ENCODE data around the gene TNFRSF19.

Gene TNFRSF19

DNA sequence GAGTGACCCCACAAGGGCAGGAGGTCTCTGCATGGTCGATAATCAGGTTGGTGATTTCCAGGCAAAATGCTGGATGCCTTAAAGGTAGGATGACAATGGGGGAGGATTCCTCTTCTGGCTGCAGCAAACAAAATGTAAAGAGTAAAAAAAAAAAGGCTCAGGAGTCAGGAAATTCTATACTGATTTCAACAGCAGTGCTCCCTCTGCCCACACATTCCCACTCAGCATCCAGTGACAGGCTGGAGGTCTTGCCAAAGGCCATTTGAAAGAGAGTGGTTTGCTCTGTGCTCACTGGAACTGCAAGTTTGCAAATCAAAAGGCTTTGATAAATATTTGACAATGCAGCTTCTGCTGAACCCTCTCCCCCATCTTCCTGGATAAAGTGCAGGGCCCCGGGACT lies 135.4 kb downstream of the TNFRSF19 start:
- Histone ChIP-seq H4K20me1 (no peaks in the 10 kb centered on the region), H3K4me3 (no peak overlapping the region), H3K9ac (no peak overlapping the region), H3K36me3 (no peaks in the 10 kb centered on the region), H3K9me3 (replicated peaks in 1 of 11) (no peaks in the 10 kb centered on the region), H3K4me2 (no peak overlapping the region), H3K27ac (no peak overlapping the region), H3K27me3 (no peaks in the 10 kb centered on the region), H3K4me1 (peaks cover 0 to 15% (median 8%) of the 10 kb centered on the region in 10 experiments; a peak in 14 of 20 replicates)
- TF ChIP-seq Cebpa-rat (IDR thresholded peaks at IDR 0.05), result no peak

DNA sequence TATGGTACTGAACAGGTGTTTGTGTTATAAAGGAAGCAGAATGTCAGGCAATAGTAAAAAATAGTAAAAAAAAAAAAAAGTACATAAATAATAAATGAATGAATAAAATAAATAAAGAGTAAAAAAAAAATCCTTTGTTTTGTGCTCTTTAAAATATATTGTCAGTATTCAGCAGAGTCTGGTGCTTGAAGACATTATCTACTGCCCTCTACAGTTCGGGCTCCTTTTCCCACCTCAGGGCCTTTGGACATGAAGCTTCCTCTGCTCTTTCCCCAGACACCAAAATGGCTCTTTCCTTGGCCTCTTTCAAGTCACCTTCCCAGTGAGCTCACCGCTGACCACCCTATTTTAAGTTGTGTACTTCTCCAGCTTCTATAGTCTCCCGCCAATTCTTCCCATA lies 137.5 kb downstream of the TNFRSF19 start:
- H3K4me3 ChIP-seq, result no peak overlapping the region
- H3K9ac ChIP-seq, result no peak overlapping the region
- H3K27me3 ChIP-seq, result no peaks in the 10 kb centered on the region
- H3K4me2 ChIP-seq, result no peak overlapping the region
- TF ChIP-seq Cebpa-rat (IDR thresholded peaks at IDR 0.05), result no peak
- no peaks in the 10 kb centered on the region for H4K20me1 ChIP-seq
- peaks cover 0 to 4% (median 0%) of the 10 kb centered on the region in 10 experiments; a peak in 3 of 20 replicates for H3K4me1 ChIP-seq
- H3K36me3 ChIP-seq, result no peaks in the 10 kb centered on the region
- H3K9me3 ChIP-seq (replicated peaks in 1 of 11), result peaks cover 0 to 4% (median 0%) of the 10 kb centered on the region in 11 experiments; a peak in 1 of 22 replicates
- no peak overlapping the region for H3K27ac ChIP-seq

DNA sequence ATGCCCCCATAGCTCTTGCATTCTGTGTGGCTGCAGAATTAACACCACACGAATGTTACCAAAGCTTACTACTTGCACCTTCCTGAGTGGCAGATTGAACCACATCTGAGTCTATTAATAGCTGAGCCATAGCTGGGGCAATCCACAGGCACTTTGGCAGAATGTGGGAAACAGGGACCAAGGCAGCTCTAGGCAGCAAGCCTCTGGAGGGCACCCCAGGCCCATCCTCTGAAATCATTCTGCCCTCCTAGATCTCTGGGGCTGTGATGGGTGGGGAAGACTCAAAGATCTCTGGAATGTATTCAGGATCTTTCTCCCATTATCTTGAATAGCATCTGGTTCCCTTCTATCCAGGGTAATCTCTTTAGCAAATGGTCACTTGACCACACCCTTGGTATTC lies 139.3 kb downstream of the TNFRSF19 start:
- no peaks in the 10 kb centered on the region for H4K20me1 ChIP-seq

DNA sequence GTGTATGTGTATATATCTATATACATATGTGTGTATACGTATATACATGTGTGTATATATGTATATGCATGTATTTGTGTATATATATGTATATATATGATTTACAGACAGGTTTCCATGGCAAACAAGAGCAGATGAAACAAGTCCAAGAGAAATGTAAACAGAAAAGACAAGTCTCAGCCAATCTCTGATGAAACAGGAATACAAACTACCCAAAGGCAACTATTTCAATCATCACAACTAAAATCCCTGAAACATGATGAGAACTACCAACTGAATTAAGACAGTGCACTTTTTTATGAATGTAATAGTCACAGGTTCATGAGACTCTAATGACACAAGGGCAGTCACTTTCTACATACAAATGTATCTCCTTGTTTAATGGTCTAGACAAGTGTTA lies 140.2 kb downstream of the TNFRSF19 start:
- H3K4me3 ChIP-seq, result no peak overlapping the region
- H4K20me1 ChIP-seq, result no peaks in the 10 kb centered on the region
- H3K9me3 ChIP-seq (replicated peaks in 1 of 11), result peaks cover 0 to 21% (median 11%) of the 10 kb centered on the region in 11 experiments; a peak in 14 of 22 replicates
- H3K4me2 ChIP-seq, result no peak overlapping the region
- TF ChIP-seq Cebpa-rat (IDR thresholded peaks at IDR 0.05), result no peak
- no peak overlapping the region for H3K9ac ChIP-seq
- no peaks in the 10 kb centered on the region for H3K27me3 ChIP-seq
- H3K27ac ChIP-seq, result no peak overlapping the region
- peaks cover 0 to 3% (median 0%) of the 10 kb centered on the region in 10 experiments; a peak in 2 of 20 replicates for H3K4me1 ChIP-seq
- no peaks in the 10 kb centered on the region for H3K36me3 ChIP-seq

More for the DNA sequence above, 139.3 kb downstream of the TNFRSF19 start:
- no peak for TF ChIP-seq Cebpa-rat (IDR thresholded peaks at IDR 0.05)
- Histone ChIP-seq H3K4me1 (peaks cover 0 to 4% (median 0%) of the 10 kb centered on the region in 10 experiments; a peak in 4 of 20 replicates), H3K4me2 (no peak overlapping the region), H3K27ac (no peak overlapping the region), H3K9ac (no peak overlapping the region), H3K4me3 (no peak overlapping the region), H3K27me3 (no peaks in the 10 kb centered on the region), H3K36me3 (no peaks in the 10 kb centered on the region), H3K9me3 (replicated peaks in 1 of 11) (peaks cover 0 to 15% (median 11%) of the 10 kb centered on the region in 11 experiments; a peak in 14 of 22 replicates)

DNA sequence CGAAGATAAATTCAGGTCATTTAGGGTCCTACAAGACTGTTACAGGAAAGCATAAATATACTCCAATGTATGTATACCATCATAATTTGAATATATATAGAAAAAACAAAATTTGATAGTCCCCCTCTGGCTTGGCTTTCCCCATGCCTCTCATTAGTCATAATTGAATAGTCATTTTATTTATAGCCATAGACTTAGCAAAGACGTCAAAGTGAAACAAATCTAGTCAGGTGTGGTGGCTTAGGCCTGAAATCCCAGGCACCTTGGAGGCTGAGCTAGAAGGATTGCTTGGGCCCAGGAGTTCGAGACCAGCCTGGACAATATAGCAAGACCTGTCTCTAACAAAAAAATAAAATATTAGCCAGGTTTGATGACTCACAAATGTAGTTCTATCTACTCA lies 141.1 kb downstream of the TNFRSF19 start:
- no peaks in the 10 kb centered on the region for H4K20me1 ChIP-seq

DNA sequence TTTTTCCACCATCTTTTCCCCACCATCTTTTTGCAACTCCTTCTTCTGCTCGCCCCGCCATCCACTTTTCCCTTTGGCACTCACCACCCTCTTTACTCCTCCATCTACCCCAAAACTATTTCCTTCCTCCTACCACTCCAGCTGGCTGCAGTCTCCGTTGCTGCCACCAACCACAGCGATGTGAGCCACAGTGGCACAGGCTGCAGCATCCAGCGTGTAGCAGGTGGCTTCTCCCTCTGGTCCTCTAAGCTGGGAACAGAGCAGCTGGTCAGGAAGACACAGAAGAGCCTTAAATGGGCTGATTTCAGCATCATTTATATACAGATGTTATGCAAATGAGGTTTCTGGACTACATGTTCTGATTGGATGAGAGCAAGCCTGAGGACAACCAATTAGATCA lies 144.5 kb downstream of the TNFRSF19 start:
- H3K4me1 ChIP-seq, result peaks cover 0 to 3% (median 0%) of the 10 kb centered on the region in 10 experiments; a peak in 2 of 20 replicates
- TF ChIP-seq Cebpa-rat (IDR thresholded peaks at IDR 0.05), result no peak
- no peaks in the 10 kb centered on the region for H3K27me3 ChIP-seq
- no peak overlapping the region for H3K4me3 ChIP-seq
- no peak overlapping the region for H3K9ac ChIP-seq
- H3K4me2 ChIP-seq, result no peak overlapping the region
- no peaks in the 10 kb centered on the region for H4K20me1 ChIP-seq
- peaks cover 0 to 25% (median 11%) of the 10 kb centered on the region in 11 experiments; a peak in 14 of 22 replicates for H3K9me3 ChIP-seq (replicated peaks in 1 of 11)
- no peaks in the 10 kb centered on the region for H3K36me3 ChIP-seq
- H3K27ac ChIP-seq, result no peak overlapping the region

More for the DNA sequence above, 141.1 kb downstream of the TNFRSF19 start:
- Histone ChIP-seq H3K4me1 (peaks cover 0 to 3% (median 0%) of the 10 kb centered on the region in 10 experiments; a peak in 2 of 20 replicates), H3K9me3 (replicated peaks in 1 of 11) (peaks cover 0 to 25% (median 11%) of the 10 kb centered on the region in 11 experiments; a peak in 14 of 22 replicates), H3K4me3 (no peak overlapping the region), H3K36me3 (no peaks in the 10 kb centered on the region), H3K27ac (no peak overlapping the region), H3K27me3 (no peaks in the 10 kb centered on the region), H3K4me2 (no peak overlapping the region), H3K9ac (no peak overlapping the region)
- no peak for TF ChIP-seq Cebpa-rat (IDR thresholded peaks at IDR 0.05)

DNA sequence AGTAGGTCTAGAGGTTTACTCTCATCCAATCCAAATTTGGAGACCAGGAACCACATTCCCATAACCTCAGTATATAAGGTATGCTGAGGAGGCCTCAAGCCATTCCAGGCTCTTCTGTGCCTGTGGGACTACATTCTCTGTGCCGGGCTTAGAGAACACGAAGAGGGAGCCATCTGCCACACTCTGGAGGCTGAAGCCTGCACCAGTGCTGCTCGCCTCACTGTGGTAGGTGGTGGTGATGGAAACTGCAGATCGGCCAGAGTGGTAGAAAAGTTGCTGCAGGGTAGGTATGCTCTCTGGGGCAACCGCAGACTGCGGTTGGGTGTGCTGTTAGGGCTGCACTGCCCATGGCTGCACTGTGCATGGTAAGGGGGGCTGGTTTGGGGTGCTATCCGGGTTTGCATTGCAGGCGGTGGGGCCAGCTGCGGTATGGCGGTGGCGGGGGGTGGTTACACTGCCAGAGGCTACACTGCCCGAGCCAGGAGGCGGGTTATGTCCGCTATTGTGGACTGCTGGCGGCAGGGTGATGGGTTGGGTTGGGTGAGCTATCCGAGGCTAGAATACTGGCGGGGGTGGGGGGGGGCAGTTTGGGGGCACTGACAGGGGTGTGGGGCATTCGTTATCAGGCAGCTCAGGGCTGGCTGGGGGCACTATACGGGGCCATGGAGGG lies 145.0 kb downstream of the TNFRSF19 start:
- Histone ChIP-seq H3K9me3 (replicated peaks in 1 of 11) (peaks cover 3 to 30% (median 13%) of the 10 kb centered on the region in 11 experiments; a peak in 19 of 22 replicates), H3K27ac (no peak overlapping the region), H3K36me3 (no peaks in the 10 kb centered on the region), H3K9ac (no peak overlapping the region), H3K4me1 (peaks cover 0 to 3% (median 0%) of the 10 kb centered on the region in 10 experiments; a peak in 2 of 20 replicates), H3K27me3 (no peaks in the 10 kb centered on the region), H4K20me1 (no peaks in the 10 kb centered on the region), H3K4me2 (no peak overlapping the region), H3K4me3 (no peak overlapping the region)
- no peak for TF ChIP-seq Cebpa-rat (IDR thresholded peaks at IDR 0.05)

DNA sequence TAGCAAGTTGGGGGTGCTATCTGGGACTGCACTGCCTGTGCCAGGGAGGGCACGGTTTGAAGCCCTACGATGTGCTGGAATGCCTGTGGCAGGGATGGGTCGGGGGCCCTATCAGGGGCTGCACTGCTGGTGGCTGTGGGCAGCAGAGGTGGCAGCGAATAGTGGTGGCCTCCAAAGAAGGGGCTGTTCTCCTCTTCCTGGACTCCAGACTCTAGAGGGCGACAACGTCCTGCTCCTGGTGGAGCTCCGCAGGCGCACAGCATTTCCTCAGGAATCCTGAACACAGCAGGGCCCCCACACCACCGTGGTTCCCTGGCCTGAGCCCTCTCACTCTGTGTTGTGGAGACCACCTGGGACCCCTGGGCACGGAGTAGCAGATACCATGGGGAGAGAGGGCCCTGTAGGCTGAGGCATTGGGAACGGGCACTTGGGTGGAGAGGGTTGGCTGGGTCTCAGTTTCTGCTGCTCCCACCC lies 145.6 kb downstream of the TNFRSF19 start:
- no peak overlapping the region for H3K4me2 ChIP-seq
- no peak overlapping the region for H3K9ac ChIP-seq
- no peak overlapping the region for H3K27ac ChIP-seq

DNA sequence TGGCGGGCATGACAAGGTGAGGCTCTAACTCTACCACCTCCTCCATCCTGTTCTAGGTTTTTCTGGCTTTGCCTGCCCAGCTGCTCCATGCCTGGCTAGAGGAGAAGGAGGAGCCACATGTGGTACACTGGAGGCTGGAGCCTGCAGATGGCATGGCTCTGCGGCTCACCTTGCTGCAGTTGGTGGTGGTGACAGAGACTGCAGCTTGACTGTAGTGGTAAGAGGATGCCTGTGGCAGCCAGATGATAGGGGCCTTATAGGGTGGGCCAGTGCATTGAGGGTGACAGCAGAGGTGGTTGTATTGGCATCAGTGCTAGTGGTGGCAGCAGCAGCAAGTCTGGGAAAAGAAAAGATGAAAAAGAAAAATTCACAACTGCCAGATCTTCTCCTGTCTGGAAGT lies 146.2 kb downstream of the TNFRSF19 start:
- TF ChIP-seq Cebpa-rat (IDR thresholded peaks at IDR 0.05), result no peak
- Histone ChIP-seq H4K20me1 (no peaks in the 10 kb centered on the region), H3K4me3 (no peak overlapping the region), H3K4me2 (no peak overlapping the region), H3K27me3 (no peaks in the 10 kb centered on the region), H3K27ac (no peak overlapping the region), H3K36me3 (no peaks in the 10 kb centered on the region), H3K9ac (no peak overlapping the region), H3K9me3 (replicated peaks in 1 of 11) (peaks cover 15 to 42% (median 25%) of the 10 kb centered on the region in 11 experiments), H3K4me1 (peaks cover 0 to 3% (median 0%) of the 10 kb centered on the region in 10 experiments; a peak in 2 of 20 replicates)

More for the DNA sequence above, 145.6 kb downstream of the TNFRSF19 start:
- Histone ChIP-seq H3K27me3 (no peaks in the 10 kb centered on the region), H3K4me1 (peaks cover 0 to 3% (median 0%) of the 10 kb centered on the region in 10 experiments; a peak in 2 of 20 replicates), H3K9me3 (replicated peaks in 1 of 11) (peaks cover 9 to 36% (median 19%) of the 10 kb centered on the region in 11 experiments), H4K20me1 (no peaks in the 10 kb centered on the region), H3K36me3 (no peaks in the 10 kb centered on the region), H3K4me3 (no peak overlapping the region)
- no peak for TF ChIP-seq Cebpa-rat (IDR thresholded peaks at IDR 0.05)
